ENCODE results near the gene SIRT2.
A peak's percentile ranks its signal among the peaks of the same experiment; 100 is the strongest.

The SIRT2 gene

GRCh38 chr19:38918526-38918925 lies 19.1 kb upstream of the SIRT2 start:
- no peak for DNase-seq (ENCODE audit: low read depth)
- no peak for TF ChIP-seq CTCF (IDR thresholded peaks at IDR 0.05; ENCODE audit: low read length, missing control alignments)
- no peak overlapping the region for H3K4me3 ChIP-seq (replicated peaks; ENCODE audit: low read depth, low read length)

GRCh38 chr19:38917921-38918491 lies 18.6 kb upstream of the SIRT2 start:
- TF ChIP-seq CTCF (IDR thresholded peaks at IDR 0.05; ENCODE audit: low read length, missing control alignments): peak; percentile 7
- no peak overlapping the region for H3K4me3 ChIP-seq (replicated peaks; ENCODE audit: low read depth, low read length)
- peak; percentile 14 for DNase-seq (ENCODE audit: low read depth)

GRCh38 chr19:38917516-38917915 lies 18.1 kb upstream of the SIRT2 start:
- no peak for DNase-seq (ENCODE audit: low read depth)
- no peak overlapping the region for H3K4me3 ChIP-seq (replicated peaks; ENCODE audit: low read depth, low read length)
- no peak for TF ChIP-seq CTCF (IDR thresholded peaks at IDR 0.05; ENCODE audit: low read length, missing control alignments)

- DNase-seq (ENCODE audit: low read depth): no peak
- TF ChIP-seq CTCF (IDR thresholded peaks at IDR 0.05; ENCODE audit: low read length, missing control alignments): no peak
- H3K4me3 ChIP-seq (replicated peaks; ENCODE audit: low read depth, low read length): no peak overlapping the region
Observed at GRCh38 chr19:38915329-38916321, 16.2 kb upstream of the SIRT2 start.

- no peak for TF ChIP-seq CTCF (IDR thresholded peaks at IDR 0.05; ENCODE audit: low read length, missing control alignments)
- no peak for DNase-seq (ENCODE audit: low read depth)
- no peak overlapping the region for H3K4me3 ChIP-seq (replicated peaks; ENCODE audit: low read depth, low read length)
Observed at GRCh38 chr19:38913958-38914357, 14.5 kb upstream of the SIRT2 start.

GRCh38 chr19:38912600-38913514 lies 13.4 kb upstream of the SIRT2 start:
- DNase-seq (ENCODE audit: low read depth): no peak
- TF ChIP-seq CTCF (IDR thresholded peaks at IDR 0.05; ENCODE audit: low read length, missing control alignments): no peak
- H3K4me3 ChIP-seq (replicated peaks; ENCODE audit: low read depth, low read length): no peak overlapping the region
